AG04449 (cell line): Measurements from ENCODE around the gene RAC2.

Source experiments
- CTCF ChIA-PET: fragments of 350-600 bp; formaldehyde crosslinking; extraction: SDS; loops from one replicate; lab custom pipeline; 2021; ENCODE audit warnings: antibody characterized with exemption; lab: Yijun Ruan, JAX
- POLR2A ChIA-PET: fragments of 400-600, 350-600 bp; formaldehyde crosslinking; extraction: SDS; loops from one replicate; lab custom pipeline; 2020; ENCODE audit warnings: antibody characterized with exemption, inconsistent platforms; lab: Yijun Ruan, JAX
- DNase-seq: peaks from one replicate; pipeline ENCODE4 v3.0.0-alpha.2; 2010; ENCODE audit warnings: low read depth, low spot score
- H3K4me3 ChIP-seq: 2 replicates; pipeline ENCODE4 v1.5.1; 2011; ENCODE audit warnings: low read depth, mild to moderate bottlenecking, control low read depth, low read length
- CTCF ChIP-seq: IDR thresholded peaks from one replicate; pipeline ENCODE4 v1.5.1; 2011; ENCODE audit warnings: mild to moderate bottlenecking, moderate library complexity, low read length, control low read depth, inconsistent platforms; ENCODE audit not compliant: insufficient read depth; ENCODE audit errors: missing control alignments

Gene RAC2

DNA sequence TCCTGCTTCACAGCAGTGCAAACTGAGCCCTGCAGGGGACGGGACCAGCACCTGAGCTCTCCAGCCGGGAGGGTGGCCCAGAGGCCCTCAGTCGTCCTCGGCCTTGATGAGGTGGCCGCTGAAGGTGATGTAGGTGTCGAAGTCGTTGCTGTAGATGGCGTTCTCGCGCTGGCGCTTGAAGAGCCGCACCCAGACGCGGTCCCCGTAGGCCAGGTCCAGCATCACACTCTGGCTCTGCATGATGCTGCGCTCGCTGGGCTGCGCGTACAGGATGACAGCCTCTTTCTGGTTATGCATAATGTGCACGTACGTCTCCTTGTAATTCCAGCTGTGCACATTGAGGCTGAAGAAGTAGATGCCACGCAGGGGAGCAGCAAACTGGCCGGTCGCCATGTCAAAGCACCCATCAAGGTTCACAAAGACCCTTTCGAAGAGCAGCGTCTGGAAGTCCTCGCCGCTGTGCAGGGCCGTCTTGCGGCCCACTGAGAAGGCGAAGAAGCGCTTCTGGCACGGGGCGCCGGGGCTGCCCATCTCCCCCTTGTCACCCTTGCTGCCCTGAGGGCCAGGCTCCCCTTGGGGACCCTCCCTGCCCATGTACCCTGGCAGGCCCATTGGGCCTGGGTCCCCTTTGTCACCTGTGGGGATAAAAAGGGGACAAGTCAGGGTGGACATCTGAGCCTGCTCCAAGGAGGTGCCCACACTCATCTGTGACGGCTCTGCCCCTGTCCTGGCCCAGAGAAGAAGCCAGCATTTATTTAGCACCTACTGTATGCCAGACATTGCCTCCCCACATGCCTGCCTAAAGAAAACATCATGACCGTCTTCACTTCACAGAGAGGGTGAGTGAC, 61.7 kb downstream of the RAC2 start:
- CTCF ChIA-PET = no interaction called here

GRCh38 chr22:37181681-37182080, 62.4 kb downstream of the RAC2 start:
- CTCF ChIA-PET = no interaction called here
- TF ChIP-seq CTCF = no peak
- POLR2A ChIA-PET = no interaction called here
- no peak overlapping the region for H3K4me3 ChIP-seq
- DNase-seq = no peak

More for the DNA sequence above, 61.7 kb downstream of the RAC2 start:
- DNase-seq = no peak
- no peak overlapping the region for H3K4me3 ChIP-seq
- TF ChIP-seq CTCF = no peak
- POLR2A ChIA-PET = no interaction called here

- CTCF ChIA-PET = interaction anchor here (11.4 kb wide), 1 partner anchor 18 kb away, joined by 144 read pairs; no protein-coding TSS in a partner anchor
- H3K4me3 ChIP-seq = no peak overlapping the region
- POLR2A ChIA-PET = no interaction called here
- TF ChIP-seq CTCF = no peak
- DNase-seq = no peak
These were observed 63.4 kb downstream of the RAC2 start for GRCh38 chr22:37180531-37181231.

GRCh38 chr22:37179622-37180420, 64.2 kb downstream of the RAC2 start:
- no peak overlapping the region for H3K4me3 ChIP-seq
- CTCF ChIA-PET = interaction anchor here (11.4 kb wide), 1 partner anchor 19 kb away, joined by 144 read pairs; no protein-coding TSS in a partner anchor
- no peak for TF ChIP-seq CTCF
- DNase-seq = no peak
- POLR2A ChIA-PET = no interaction called here

DNA sequence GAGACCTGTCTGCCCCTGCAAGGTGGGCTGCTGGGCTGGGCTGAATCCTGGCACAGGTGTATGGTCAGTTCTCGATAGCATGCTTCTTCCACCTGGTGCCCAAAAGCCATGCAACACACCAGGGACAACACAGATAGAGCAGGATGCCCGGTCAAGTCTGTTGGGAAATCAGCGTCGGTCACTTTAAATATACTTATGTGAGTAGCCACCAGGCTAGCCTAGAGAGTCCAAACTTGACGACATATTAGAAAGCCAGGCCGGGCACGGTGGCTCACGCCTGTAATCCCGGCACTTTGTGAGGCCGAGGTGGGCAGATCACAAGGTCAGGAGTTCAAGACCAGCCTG, 65.0 kb downstream of the RAC2 start:
- DNase-seq = no peak
- ChIA-PET POLR2A (no interaction called here), CTCF (interaction anchor here (1.7 to 11.4 kb wide), 2 partner anchors 12 to 20 kb away, joined by 11 to 144 read pairs; no protein-coding TSS in a partner anchor)
- H3K4me3 ChIP-seq = no peak overlapping the region
- no peak for TF ChIP-seq CTCF
